ENCODE measurements around the gene PRR5L.

DNA sequence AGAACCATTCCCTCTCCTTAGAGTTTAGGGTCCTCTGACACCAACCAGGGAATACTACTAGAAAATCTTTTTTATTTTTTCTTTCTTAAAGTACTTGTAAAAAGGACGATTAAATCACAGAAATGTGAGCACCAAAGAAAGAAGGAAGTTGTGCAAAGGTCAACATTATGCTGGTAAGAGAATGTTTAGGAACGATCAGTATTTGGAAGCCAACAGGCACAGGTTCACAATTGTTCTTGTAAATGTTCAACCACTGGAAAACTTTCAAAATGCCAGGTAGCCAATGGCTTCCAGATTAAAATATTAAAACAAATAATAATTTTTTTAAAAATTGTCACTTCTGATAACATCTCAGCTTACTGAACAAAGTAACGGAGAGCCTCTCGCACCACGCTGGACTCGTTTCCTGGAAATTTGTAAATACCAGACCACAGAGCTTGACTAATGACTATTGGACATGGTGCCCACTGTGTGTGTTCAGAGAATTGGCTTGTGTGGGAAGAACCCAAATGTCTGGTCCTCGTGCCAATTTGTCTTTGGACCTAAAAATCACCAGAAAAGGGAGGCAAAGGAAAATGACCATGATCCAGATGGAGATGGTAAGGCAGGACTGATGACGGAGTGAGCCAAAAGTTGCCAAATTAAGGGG is 27.6 kb upstream of the PRR5L start:
- no peak for TF ChIP-seq POLR2A (IDR thresholded peaks at IDR 0.05)
- TF ChIP-seq, protein P1, sequence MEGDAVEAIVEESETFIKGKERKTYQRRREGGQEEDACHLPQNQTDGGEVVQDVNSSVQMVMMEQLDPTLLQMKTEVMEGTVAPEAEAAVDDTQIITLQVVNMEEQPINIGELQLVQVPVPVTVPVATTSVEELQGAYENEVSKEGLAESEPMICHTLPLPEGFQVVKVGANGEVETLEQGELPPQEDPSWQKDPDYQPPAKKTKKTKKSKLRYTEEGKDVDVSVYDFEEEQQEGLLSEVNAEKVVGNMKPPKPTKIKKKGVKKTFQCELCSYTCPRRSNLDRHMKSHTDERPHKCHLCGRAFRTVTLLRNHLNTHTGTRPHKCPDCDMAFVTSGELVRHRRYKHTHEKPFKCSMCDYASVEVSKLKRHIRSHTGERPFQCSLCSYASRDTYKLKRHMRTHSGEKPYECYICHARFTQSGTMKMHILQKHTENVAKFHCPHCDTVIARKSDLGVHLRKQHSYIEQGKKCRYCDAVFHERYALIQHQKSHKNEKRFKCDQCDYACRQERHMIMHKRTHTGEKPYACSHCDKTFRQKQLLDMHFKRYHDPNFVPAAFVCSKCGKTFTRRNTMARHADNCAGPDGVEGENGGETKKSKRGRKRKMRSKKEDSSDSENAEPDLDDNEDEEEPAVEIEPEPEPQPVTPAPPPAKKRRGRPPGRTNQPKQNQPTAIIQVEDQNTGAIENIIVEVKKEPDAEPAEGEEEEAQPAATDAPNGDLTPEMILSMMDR (IDR thresholded peaks at IDR 0.05): no peak
